ENCODE results near the gene TNNC1. TPM values are rescaled to one million over a fixed set of nuclear protein-coding genes. Genes with fewer than 3 reads are reported as not detected.

TNNC1 gene
- total RNA-seq, 1 donor from 2014 or later: 4.0 TPM

DNA sequence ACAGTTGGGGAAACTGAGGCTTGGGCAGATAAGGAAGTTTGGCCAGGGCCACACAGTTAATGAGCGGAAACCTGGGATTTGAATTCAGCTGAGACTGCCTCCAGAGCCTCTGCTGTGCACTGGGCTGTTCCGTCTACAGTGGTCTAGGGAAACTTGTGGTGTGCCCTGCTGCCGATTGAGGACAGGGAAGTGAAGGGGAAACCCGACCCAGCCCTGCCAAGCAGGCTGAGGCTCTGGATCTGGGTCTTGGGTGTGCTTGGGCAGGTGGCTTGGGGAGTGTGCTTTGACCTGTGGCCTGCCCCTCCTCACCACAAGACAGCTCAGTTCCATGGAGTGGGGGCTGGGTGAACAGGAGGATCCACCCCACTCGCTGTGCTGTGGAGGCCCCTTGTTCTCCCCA is 19.2 kb upstream of the TNNC1 start:
- no peak overlapping the region for H3K4me3 Mint-ChIP-seq
- DNase-seq (ENCODE audit: low spot score in 2 of 2, unreplicated experiment in 2 of 2): no peak
- TF ChIP-seq, protein P1, sequence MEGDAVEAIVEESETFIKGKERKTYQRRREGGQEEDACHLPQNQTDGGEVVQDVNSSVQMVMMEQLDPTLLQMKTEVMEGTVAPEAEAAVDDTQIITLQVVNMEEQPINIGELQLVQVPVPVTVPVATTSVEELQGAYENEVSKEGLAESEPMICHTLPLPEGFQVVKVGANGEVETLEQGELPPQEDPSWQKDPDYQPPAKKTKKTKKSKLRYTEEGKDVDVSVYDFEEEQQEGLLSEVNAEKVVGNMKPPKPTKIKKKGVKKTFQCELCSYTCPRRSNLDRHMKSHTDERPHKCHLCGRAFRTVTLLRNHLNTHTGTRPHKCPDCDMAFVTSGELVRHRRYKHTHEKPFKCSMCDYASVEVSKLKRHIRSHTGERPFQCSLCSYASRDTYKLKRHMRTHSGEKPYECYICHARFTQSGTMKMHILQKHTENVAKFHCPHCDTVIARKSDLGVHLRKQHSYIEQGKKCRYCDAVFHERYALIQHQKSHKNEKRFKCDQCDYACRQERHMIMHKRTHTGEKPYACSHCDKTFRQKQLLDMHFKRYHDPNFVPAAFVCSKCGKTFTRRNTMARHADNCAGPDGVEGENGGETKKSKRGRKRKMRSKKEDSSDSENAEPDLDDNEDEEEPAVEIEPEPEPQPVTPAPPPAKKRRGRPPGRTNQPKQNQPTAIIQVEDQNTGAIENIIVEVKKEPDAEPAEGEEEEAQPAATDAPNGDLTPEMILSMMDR (IDR thresholded peaks at IDR 0.05; ENCODE audit: unreplicated experiment): no peak
- peaks cover 6% of the 10 kb centered on the region for H3K4me1 Mint-ChIP-seq
- H3K27ac Mint-ChIP-seq: no peak overlapping the region
- peaks cover 46% of the 10 kb centered on the region for H3K36me3 Mint-ChIP-seq
- H3K27me3 Mint-ChIP-seq (ENCODE audit: low read depth): no peaks in the 10 kb centered on the region
- no peaks in the 10 kb centered on the region for H3K9me3 Mint-ChIP-seq

GRCh38 chr3:52472239-52473000 is 18.6 kb upstream of the TNNC1 start:
- Mint-ChIP-seq H3K4me1 (peaks cover 6% of the 10 kb centered on the region), H3K27ac (no peak overlapping the region), H3K4me3 (no peak overlapping the region), H3K27me3 (ENCODE audit: low read depth) (no peaks in the 10 kb centered on the region), H3K9me3 (no peaks in the 10 kb centered on the region), H3K36me3 (peaks cover 44% of the 10 kb centered on the region)
- TF ChIP-seq, protein P1 (IDR thresholded peaks at IDR 0.05; ENCODE audit: unreplicated experiment): no peak
- DNase-seq (ENCODE audit: low spot score in 2 of 2, unreplicated experiment in 2 of 2): no peak

DNA sequence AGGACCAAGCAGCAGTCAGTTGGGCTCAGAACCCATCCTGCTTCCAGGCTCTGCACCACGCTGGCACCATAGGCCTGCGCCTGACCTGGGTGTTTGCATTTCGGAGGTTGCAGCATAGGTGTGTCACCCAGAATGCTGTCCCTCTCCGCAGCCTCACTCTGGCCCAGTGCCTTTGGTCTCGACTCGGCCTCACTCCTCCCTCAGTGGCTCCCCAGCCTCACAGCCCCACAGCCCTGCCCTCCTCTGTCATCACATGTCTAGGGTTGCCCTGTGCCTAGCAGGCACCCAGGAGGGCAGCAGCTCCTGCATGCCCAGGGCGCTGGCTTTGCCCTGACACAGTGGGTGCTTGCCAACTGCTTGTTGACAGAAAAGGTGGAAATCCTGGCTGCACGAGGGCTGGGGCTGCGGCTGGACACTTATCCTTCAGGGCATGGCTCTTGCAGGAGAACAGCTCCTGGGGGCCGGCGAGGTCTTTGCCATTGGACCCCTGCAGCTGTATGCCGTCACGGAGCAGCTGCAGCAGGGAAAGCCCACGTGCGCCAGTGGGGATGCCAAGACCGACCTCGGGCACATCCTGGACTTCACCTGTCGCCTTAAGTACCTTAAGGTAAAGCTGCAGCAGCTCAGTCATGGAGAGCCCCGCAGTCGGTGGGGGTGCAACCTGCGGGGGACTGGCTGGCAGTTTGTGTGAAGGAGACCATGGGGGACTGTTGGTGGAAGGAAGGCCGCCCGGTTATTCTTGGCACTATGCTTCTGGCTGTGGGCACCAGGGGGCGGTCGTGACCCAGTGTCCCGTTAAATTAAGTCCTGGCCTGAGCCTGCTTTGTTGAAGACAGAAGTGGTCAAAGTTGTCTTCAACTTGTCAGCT is 17.8 kb upstream of the TNNC1 start:
- DNase-seq (ENCODE audit: low spot score in 2 of 2, unreplicated experiment in 2 of 2): no peak
- TF ChIP-seq, protein P1 (IDR thresholded peaks at IDR 0.05; ENCODE audit: unreplicated experiment): peak; percentile 32
- peaks cover 41% of the 10 kb centered on the region for H3K36me3 Mint-ChIP-seq
- H3K4me3 Mint-ChIP-seq: no peak overlapping the region
- no peaks in the 10 kb centered on the region for H3K27me3 Mint-ChIP-seq (ENCODE audit: low read depth)
- H3K9me3 Mint-ChIP-seq: no peaks in the 10 kb centered on the region
- no peak overlapping the region for H3K27ac Mint-ChIP-seq
- peaks cover 6% of the 10 kb centered on the region for H3K4me1 Mint-ChIP-seq

GRCh38 chr3:52470920-52471319 is 17.1 kb upstream of the TNNC1 start:
- Mint-ChIP-seq H3K4me3 (no peak overlapping the region), H3K27me3 (ENCODE audit: low read depth) (no peaks in the 10 kb centered on the region), H3K27ac (no peak overlapping the region), H3K36me3 (peaks cover 38% of the 10 kb centered on the region), H3K4me1 (peaks cover 6% of the 10 kb centered on the region), H3K9me3 (no peaks in the 10 kb centered on the region)
- TF ChIP-seq, protein P1 (IDR thresholded peaks at IDR 0.05; ENCODE audit: unreplicated experiment): no peak
- no peak for DNase-seq (ENCODE audit: low spot score in 2 of 2, unreplicated experiment in 2 of 2)

GRCh38 chr3:52469001-52469400 is 15.2 kb upstream of the TNNC1 start:
- H3K4me1 Mint-ChIP-seq: peaks cover 6% of the 10 kb centered on the region
- no peaks in the 10 kb centered on the region for H3K27me3 Mint-ChIP-seq (ENCODE audit: low read depth)
- TF ChIP-seq, protein P1 (IDR thresholded peaks at IDR 0.05; ENCODE audit: unreplicated experiment): no peak
- peak overlapping the region; percentile 34 for H3K27ac Mint-ChIP-seq
- H3K9me3 Mint-ChIP-seq: no peaks in the 10 kb centered on the region
- peaks cover 34% of the 10 kb centered on the region for H3K36me3 Mint-ChIP-seq
- no peak overlapping the region for H3K4me3 Mint-ChIP-seq
- DNase-seq (ENCODE audit: low spot score in 2 of 2, unreplicated experiment in 2 of 2): no peak
